Chondrocyte (in vitro differentiated cells): ENCODE results near the gene RELCH. TPM values are rescaled to one million over a fixed set of nuclear protein-coding genes. Genes with fewer than 3 reads are reported as not detected.

ENCODE experiments used
- DNase-seq: peaks from one replicate; pipeline ENCODE4 v3.0.0; 2021; ENCODE audit warnings: mixed read lengths, low spot score
- H3K27ac Mint-ChIP-seq: one replicate; pipeline ENCODE4 v1.8.0; 2021; ENCODE audit warnings: mild to moderate bottlenecking, moderate library complexity, mixed read lengths; ENCODE audit not compliant: unreplicated experiment
- H3K27me3 Mint-ChIP-seq: 2 replicates; pipeline ENCODE4 v1.8.0; 2021; ENCODE audit warnings: low read depth, mixed read lengths
- H3K36me3 Mint-ChIP-seq: 2 replicates; pipeline ENCODE4 v1.8.0; 2021; ENCODE audit warnings: low read depth, mixed read lengths
- H3K4me1 Mint-ChIP-seq: 2 replicates; pipeline ENCODE4 v1.8.0; 2021; ENCODE audit warnings: low read depth, mild to moderate bottlenecking, mixed read lengths
- H3K4me3 Mint-ChIP-seq: one replicate; pipeline ENCODE4 v1.8.0; 2021; ENCODE audit warnings: mild to moderate bottlenecking, moderate library complexity, mixed read lengths; ENCODE audit not compliant: unreplicated experiment
- H3K9me3 Mint-ChIP-seq: 2 replicates; pipeline ENCODE4 v1.8.0; 2021; ENCODE audit warnings: low read depth, mixed read lengths
- total RNA-seq: library from RNA; stranded (reverse); gene quantifications from 3 replicates; pipeline ENCODE4 v1.2.1, GENCODE V29; 2021
- TF ChIP-seq, protein P1 (sequence below): fragments of 200-600 bp; sonication (generic); IDR thresholded peaks from 2 replicates; pipeline ENCODE4 v1.5.0; 2021; ENCODE audit warnings: antibody characterized with exemption, mild to moderate bottlenecking, moderate library complexity

RELCH gene
- total RNA-seq, 1 donor from 2014 or later = 15.2 TPM

DNA sequence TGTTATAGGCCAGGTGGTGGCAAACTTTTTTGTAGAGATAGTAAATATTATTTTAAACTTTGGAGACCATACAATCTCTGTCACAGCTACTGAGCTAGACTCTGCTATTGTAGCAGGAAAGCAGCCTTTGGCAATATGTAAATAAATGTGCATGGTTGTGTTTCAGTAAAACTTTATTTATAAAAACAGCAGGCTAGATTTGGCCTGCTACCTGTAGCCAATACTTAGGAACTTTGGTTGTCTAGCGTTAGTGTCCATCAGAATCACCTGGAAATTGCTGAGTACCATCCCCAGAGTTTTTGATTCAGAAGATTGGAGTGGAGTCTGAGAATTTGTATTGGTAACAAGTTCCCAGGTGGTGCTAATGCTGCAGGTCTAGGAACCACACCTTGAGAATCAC, 114.3 kb downstream of the RELCH start:
- Mint-ChIP-seq H3K27ac (no peak overlapping the region), H3K36me3 (peaks cover 27% of the 10 kb centered on the region), H3K4me3 (no peak overlapping the region), H3K27me3 (no peaks in the 10 kb centered on the region), H3K9me3 (no peaks in the 10 kb centered on the region), H3K4me1 (no peaks in the 10 kb centered on the region)
- no peak for DNase-seq
- TF ChIP-seq, protein P1, sequence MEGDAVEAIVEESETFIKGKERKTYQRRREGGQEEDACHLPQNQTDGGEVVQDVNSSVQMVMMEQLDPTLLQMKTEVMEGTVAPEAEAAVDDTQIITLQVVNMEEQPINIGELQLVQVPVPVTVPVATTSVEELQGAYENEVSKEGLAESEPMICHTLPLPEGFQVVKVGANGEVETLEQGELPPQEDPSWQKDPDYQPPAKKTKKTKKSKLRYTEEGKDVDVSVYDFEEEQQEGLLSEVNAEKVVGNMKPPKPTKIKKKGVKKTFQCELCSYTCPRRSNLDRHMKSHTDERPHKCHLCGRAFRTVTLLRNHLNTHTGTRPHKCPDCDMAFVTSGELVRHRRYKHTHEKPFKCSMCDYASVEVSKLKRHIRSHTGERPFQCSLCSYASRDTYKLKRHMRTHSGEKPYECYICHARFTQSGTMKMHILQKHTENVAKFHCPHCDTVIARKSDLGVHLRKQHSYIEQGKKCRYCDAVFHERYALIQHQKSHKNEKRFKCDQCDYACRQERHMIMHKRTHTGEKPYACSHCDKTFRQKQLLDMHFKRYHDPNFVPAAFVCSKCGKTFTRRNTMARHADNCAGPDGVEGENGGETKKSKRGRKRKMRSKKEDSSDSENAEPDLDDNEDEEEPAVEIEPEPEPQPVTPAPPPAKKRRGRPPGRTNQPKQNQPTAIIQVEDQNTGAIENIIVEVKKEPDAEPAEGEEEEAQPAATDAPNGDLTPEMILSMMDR = no peak

DNA sequence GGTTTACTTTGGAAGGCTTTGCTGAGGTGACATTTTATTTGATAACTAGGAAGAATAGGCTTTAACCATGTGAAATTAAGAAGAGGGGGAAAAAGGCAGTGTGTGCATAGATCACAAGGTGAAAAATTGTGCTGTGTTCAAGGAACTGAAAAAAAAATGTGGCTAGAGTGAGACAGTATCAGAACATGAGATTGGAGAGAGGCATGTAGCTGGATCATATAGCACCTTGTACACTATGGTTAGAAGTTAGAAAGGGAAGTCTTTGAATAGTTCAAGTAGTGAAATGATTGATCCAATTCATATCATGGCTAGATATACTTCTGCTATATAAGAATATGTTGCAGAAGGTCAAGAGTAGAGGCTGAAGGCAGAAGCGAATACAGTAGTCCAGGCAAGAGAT, 125.8 kb downstream of the RELCH start:
- DNase-seq = no peak
- Mint-ChIP-seq H3K4me3 (no peak overlapping the region), H3K27me3 (peaks cover 4% of the 10 kb centered on the region), H3K36me3 (peaks cover 7% of the 10 kb centered on the region), H3K9me3 (no peaks in the 10 kb centered on the region), H3K4me1 (no peaks in the 10 kb centered on the region), H3K27ac (no peak overlapping the region)
- TF ChIP-seq, protein P1 = no peak

DNA sequence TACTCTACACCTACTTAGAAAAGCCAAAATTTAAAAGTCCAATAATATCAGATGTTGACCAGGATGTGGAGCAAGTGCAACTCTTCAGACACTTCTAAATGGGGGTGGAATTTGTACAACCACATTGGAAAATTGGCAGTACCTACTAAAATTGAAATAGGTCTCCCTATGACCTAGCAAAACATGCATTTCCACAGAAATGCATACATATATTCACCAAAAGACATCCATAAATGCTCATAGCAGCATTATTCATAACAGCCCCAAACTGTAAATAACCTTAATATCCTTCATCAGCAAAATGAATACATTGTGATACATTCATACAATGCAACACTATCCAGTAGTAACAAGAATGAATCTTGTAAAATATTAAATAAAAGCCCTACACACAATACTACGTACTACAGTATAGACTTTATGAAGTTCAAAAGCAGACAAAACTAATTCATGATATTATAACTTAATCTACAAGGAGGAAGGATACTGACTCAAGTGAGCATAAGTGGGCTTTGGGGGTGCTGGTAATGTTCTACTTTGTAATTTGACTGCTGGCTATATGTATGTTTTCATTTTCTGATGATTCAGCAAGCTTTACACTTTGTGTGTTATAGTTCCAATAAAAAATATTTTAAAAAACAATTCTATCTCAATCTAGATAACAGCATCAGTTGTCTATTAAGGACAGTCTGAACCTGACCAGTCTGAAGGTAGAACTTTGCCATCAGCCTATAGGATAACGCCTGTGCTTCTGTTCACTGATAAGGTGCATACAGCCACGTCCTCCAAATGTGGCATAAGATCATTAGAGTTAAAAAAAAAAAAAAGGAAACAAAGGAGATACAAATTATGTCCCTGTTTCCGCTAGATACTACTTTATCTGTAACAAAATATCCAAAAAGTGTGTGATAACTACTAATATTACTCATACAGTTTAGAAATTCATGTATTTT, 131.4 kb downstream of the RELCH start:
- TF ChIP-seq, protein P1 = no peak
- no peak for DNase-seq
- Mint-ChIP-seq H3K36me3 (peaks cover 2% of the 10 kb centered on the region), H3K4me1 (no peaks in the 10 kb centered on the region), H3K9me3 (no peaks in the 10 kb centered on the region), H3K27me3 (peaks cover 22% of the 10 kb centered on the region), H3K27ac (no peak overlapping the region), H3K4me3 (no peak overlapping the region)

DNA sequence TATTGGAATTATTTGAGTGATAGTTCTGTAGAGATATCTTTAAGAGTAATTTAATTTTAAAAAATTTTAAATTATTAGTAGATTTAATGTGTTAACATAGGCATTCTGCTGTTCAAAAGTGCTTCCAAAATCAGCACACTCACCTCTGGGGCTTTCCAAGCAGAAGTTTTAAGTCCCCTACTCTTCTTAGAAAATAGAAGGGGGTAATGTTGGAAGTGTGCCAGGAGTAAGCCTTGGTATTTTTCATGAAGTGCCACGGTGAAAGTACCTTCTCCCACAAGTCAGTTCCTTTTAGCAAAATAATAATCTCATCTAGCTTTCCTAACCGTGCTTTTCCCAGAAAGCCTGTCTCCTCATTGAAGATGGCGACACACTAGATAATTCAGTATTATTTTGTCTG, 134.1 kb downstream of the RELCH start:
- TF ChIP-seq, protein P1 = no peak
- peaks cover 4% of the 10 kb centered on the region for H3K36me3 Mint-ChIP-seq
- no peak overlapping the region for H3K27ac Mint-ChIP-seq
- H3K27me3 Mint-ChIP-seq = peaks cover 40% of the 10 kb centered on the region
- no peaks in the 10 kb centered on the region for H3K9me3 Mint-ChIP-seq
- DNase-seq = no peak
- no peak overlapping the region for H3K4me3 Mint-ChIP-seq
- peaks cover 8% of the 10 kb centered on the region for H3K4me1 Mint-ChIP-seq

DNA sequence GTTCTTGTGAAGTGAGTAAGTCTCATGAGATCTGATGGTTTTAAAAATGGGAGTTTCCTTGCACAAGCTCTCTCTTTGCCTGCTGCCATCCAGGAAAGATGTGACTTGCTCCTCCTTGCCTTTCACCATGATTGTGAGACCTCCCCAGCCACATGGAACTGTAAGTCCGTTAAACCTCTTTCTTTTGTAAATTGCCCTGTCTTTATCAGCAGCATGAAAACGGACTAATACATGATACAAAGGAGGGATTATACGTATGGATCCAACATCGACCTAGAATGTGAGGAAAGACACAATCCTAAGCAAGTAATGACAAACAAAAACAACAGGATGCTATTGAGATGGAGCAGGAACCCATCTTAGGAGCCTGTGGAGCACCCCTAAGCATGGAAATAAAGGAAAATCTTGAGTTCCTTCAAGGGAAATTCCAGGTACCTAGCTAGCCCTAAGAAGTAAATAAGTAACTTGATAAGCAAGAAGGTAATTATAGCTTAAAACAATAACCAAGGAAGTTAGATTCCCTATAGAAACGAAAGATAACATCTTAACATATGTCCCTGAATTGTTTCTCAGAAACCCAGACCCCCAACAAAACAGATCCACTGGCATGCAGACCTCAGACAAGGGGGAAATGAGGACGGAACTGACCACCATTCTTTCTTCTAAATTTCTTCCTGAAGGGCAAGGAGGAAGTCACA, 136.6 kb downstream of the RELCH start:
- Mint-ChIP-seq H3K4me1 (peaks cover 9% of the 10 kb centered on the region), H3K9me3 (no peaks in the 10 kb centered on the region), H3K27me3 (peaks cover 54% of the 10 kb centered on the region), H3K36me3 (peaks cover 4% of the 10 kb centered on the region), H3K27ac (no peak overlapping the region), H3K4me3 (no peak overlapping the region)
- TF ChIP-seq, protein P1 = no peak
- no peak for DNase-seq
